ENCODE measurements around the gene KRT16.
"Not testable (repeated sequence)": the region's sequence is repeated elsewhere in the genome, so short reads cannot be mapped to it uniquely, and the experiment has no call there.

The KRT16 gene

DNA sequence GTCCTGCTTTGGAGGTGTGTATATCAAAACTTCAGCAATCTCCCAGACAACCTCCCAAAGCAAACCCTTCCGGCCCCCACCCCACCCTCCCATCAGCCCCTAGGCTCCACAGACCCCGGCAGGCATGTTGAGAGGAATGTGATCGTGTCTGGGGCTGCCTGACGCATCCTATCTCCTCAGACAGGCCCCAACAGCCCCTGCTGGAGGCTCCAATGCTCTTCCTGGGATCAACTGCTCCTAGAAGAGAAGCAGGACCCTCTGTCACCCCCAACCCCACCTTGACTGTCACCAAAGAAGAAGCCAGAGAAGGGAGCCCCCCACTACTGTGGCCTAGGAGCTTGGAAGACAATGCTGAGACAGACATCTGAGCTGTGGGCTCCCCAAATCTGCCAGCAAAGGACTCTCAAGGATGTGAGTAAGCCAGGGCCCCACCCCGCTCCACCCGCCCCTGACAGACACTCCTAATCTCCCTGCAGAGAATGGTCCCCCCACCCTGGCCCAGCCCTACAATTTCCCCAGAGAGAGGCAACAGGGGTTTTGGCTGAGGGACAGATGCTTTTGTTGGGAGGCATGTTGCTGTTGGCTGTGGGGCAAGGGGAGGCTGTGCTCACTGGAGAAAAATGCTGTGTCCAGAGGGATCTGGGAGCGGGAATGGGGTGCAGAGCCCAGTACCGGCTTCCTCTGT is 24.3 kb downstream of the KRT16 start:
- H3K79me2 ChIP-seq (ENCODE audit: insufficient read depth, low read length) = no peaks in the 10 kb centered on the region
- no peak overlapping the region for H3K4me2 ChIP-seq (ENCODE audit: insufficient read depth, low read length)
- no peaks in the 10 kb centered on the region for H4K20me1 ChIP-seq (ENCODE audit: insufficient read depth, low read length)
- H3K4me1 ChIP-seq (ENCODE audit: insufficient read depth, low read length) = no peaks in the 10 kb centered on the region
- ATAC-seq (ENCODE audit: insufficient read depth, low read depth) = no peak
- H3K9me3 ChIP-seq (ENCODE audit: insufficient read depth, low read length, severe bottlenecking) = no peaks in the 10 kb centered on the region
- no peak overlapping the region for H3K4me3 ChIP-seq (ENCODE audit: low read depth in 1 of 2, low read length in 2 of 2)
- no peak overlapping the region for H2AFZ ChIP-seq (ENCODE audit: low read depth, low read length)
- no peaks in the 10 kb centered on the region for H3K36me3 ChIP-seq (ENCODE audit: insufficient read depth, low read length)
- peaks cover 4% of the 10 kb centered on the region for H3K27me3 ChIP-seq (ENCODE audit: insufficient read depth, low read length, poor library complexity)
- DNase-seq = no peak
- TF ChIP-seq, protein P1, sequence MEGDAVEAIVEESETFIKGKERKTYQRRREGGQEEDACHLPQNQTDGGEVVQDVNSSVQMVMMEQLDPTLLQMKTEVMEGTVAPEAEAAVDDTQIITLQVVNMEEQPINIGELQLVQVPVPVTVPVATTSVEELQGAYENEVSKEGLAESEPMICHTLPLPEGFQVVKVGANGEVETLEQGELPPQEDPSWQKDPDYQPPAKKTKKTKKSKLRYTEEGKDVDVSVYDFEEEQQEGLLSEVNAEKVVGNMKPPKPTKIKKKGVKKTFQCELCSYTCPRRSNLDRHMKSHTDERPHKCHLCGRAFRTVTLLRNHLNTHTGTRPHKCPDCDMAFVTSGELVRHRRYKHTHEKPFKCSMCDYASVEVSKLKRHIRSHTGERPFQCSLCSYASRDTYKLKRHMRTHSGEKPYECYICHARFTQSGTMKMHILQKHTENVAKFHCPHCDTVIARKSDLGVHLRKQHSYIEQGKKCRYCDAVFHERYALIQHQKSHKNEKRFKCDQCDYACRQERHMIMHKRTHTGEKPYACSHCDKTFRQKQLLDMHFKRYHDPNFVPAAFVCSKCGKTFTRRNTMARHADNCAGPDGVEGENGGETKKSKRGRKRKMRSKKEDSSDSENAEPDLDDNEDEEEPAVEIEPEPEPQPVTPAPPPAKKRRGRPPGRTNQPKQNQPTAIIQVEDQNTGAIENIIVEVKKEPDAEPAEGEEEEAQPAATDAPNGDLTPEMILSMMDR (IDR thresholded peaks at IDR 0.05; ENCODE audit: borderline replicate concordance, extremely low read depth, low read length, poor library complexity, severe bottlenecking) = no peak
- TF ChIP-seq EZH2 (IDR thresholded peaks at IDR 0.05; ENCODE audit: borderline replicate concordance, low read depth, low read length, severe bottlenecking) = no peak
- no peak overlapping the region for H3K9ac ChIP-seq (ENCODE audit: low read depth, low read length)
- no peak overlapping the region for H3K27ac ChIP-seq (ENCODE audit: low read length)

GRCh38 chr17:41586863-41587495 is 25.6 kb downstream of the KRT16 start, which contains the start of gene KRT14:
Gene KRT14 (minus strand): TSS chr17:41586895. CDS start chr17:41586834, 61 bp downstream.
- H3K27ac ChIP-seq (ENCODE audit: low read length) = no peak within 1 kb of the TSS
- H3K9ac ChIP-seq (ENCODE audit: low read depth, low read length) = no peak within 1 kb of the TSS
- no peaks in the 10 kb centered on the region for H3K36me3 ChIP-seq (ENCODE audit: insufficient read depth, low read length)
- TF ChIP-seq EZH2 (IDR thresholded peaks at IDR 0.05; ENCODE audit: borderline replicate concordance, low read depth, low read length, severe bottlenecking) = no peak
- TF ChIP-seq, protein P1 (IDR thresholded peaks at IDR 0.05; ENCODE audit: borderline replicate concordance, extremely low read depth, low read length, poor library complexity, severe bottlenecking) = no peak
- H3K9me3 ChIP-seq (ENCODE audit: insufficient read depth, low read length, severe bottlenecking) = no peaks in the 10 kb centered on the region
- H3K27me3 ChIP-seq (ENCODE audit: insufficient read depth, low read length, poor library complexity) = no peaks in the 10 kb centered on the region
- no peaks in the 10 kb centered on the region for H3K4me1 ChIP-seq (ENCODE audit: insufficient read depth, low read length)
- H3K4me3 ChIP-seq (ENCODE audit: low read depth in 1 of 2, low read length in 2 of 2) = no peak within 1 kb of the TSS
- H3K79me2 ChIP-seq (ENCODE audit: insufficient read depth, low read length) = no peaks in the 10 kb centered on the region
- DNase-seq (no peak), ATAC-seq (ENCODE audit: insufficient read depth, low read depth) (no peak)
- no peak within 1 kb of the TSS for H3K4me2 ChIP-seq (ENCODE audit: insufficient read depth, low read length)
- H4K20me1 ChIP-seq (ENCODE audit: insufficient read depth, low read length) = no peaks in the 10 kb centered on the region
- no peak within 1 kb of the TSS for H2AFZ ChIP-seq (ENCODE audit: low read depth, low read length)

GRCh38 chr17:41585301-41586056 is 27.1 kb downstream of the KRT16 start:
- ATAC-seq (ENCODE audit: insufficient read depth, low read depth) (no peak), DNase-seq (no peak)
- peaks cover 2% of the 10 kb centered on the region for H3K27me3 ChIP-seq (ENCODE audit: insufficient read depth, low read length, poor library complexity)
- H3K36me3 ChIP-seq (ENCODE audit: insufficient read depth, low read length) = no peaks in the 10 kb centered on the region
- no peaks in the 10 kb centered on the region for H3K9me3 ChIP-seq (ENCODE audit: insufficient read depth, low read length, severe bottlenecking)
- H3K4me1 ChIP-seq (ENCODE audit: insufficient read depth, low read length) = no peaks in the 10 kb centered on the region
- H3K27ac ChIP-seq (ENCODE audit: low read length) = no peak overlapping the region
- no peak overlapping the region for H3K4me3 ChIP-seq (ENCODE audit: low read depth in 1 of 2, low read length in 2 of 2)
- H3K79me2 ChIP-seq (ENCODE audit: insufficient read depth, low read length) = no peaks in the 10 kb centered on the region
- no peak overlapping the region for H2AFZ ChIP-seq (ENCODE audit: low read depth, low read length)
- H4K20me1 ChIP-seq (ENCODE audit: insufficient read depth, low read length) = 0 out of 2 replicates have a peak, but pooled peaks cover 3% of the 10 kb centered on the region
- no peak for TF ChIP-seq EZH2 (IDR thresholded peaks at IDR 0.05; ENCODE audit: borderline replicate concordance, low read depth, low read length, severe bottlenecking)
- TF ChIP-seq, protein P1 (IDR thresholded peaks at IDR 0.05; ENCODE audit: borderline replicate concordance, extremely low read depth, low read length, poor library complexity, severe bottlenecking) = no peak
- no peak overlapping the region for H3K4me2 ChIP-seq (ENCODE audit: insufficient read depth, low read length)
- no peak overlapping the region for H3K9ac ChIP-seq (ENCODE audit: low read depth, low read length)

- not testable (repeated sequence) for ATAC-seq (ENCODE audit: insufficient read depth, low read depth)
Observed at GRCh38 chr17:41584331-41584927, 28.1 kb downstream of the KRT16 start.

More at GRCh38 chr17:41584331-41584927, 28.1 kb downstream of the KRT16 start:
- not testable (repeated sequence) for H3K4me3 ChIP-seq (ENCODE audit: low read depth in 1 of 2, low read length in 2 of 2); DNase-seq; H4K20me1 ChIP-seq (ENCODE audit: insufficient read depth, low read length); H3K27me3 ChIP-seq (ENCODE audit: insufficient read depth, low read length, poor library complexity); H3K4me1 ChIP-seq (ENCODE audit: insufficient read depth, low read length); H3K9ac ChIP-seq (ENCODE audit: low read depth, low read length); H3K27ac ChIP-seq (ENCODE audit: low read length); H3K36me3 ChIP-seq (ENCODE audit: insufficient read depth, low read length); H3K79me2 ChIP-seq (ENCODE audit: insufficient read depth, low read length); H3K9me3 ChIP-seq (ENCODE audit: insufficient read depth, low read length, severe bottlenecking); H2AFZ ChIP-seq (ENCODE audit: low read depth, low read length); H3K4me2 ChIP-seq (ENCODE audit: insufficient read depth, low read length)
